OCI-LY7 (cell line): ENCODE results near the gene MSRB1. TPM values are rescaled to one million over a fixed set of nuclear protein-coding genes. Genes with fewer than 3 reads are reported as not detected.

Experiments
- BruUV-seq: library from RNA; stranded (reverse); fragments of 400-500 nt; replicated peaks from 2 replicates; lab custom pipeline; 2021; lab: Mats Ljungman, UMichigan
- CTCF ChIA-PET: fragments of 300-600 bp; sonication (Branson Sonifier 250); formaldehyde crosslinking; loops from one replicate; lab custom pipeline; 2022; ENCODE audit warnings: antibody characterized with exemption; ENCODE audit not compliant: unreplicated experiment; lab: Charles Lee
- POLR2A ChIA-PET: fragments of 300-600 bp; sonication (Branson Sonifier 250); formaldehyde crosslinking; loops from one replicate; lab custom pipeline; 2022; ENCODE audit warnings: antibody characterized with exemption; lab: Charles Lee
- DNase-seq: peaks from one replicate; pipeline ENCODE4 v3.0.0-alpha.2; 2015; ENCODE audit warnings: low spot score
- H2AFZ ChIP-seq: fragments of 200-600 bp; sonication (generic), shearing (Covaris generic); 2 replicates; pipeline ENCODE4 v1.6.1; 2014; ENCODE audit warnings: mild to moderate bottlenecking, antibody characterized with exemption, low read length, moderate library complexity
- H3K27ac ChIP-seq: fragments of 200-600 bp; sonication (generic); 2 replicates; pipeline ENCODE4 v1.5.1; 2014; ENCODE audit warnings: mixed run types, low read depth, mild to moderate bottlenecking, moderate library complexity, low read length, inconsistent platforms; ENCODE audit not compliant: poor library complexity, severe bottlenecking
- H3K36me3 ChIP-seq: fragments of 200-600 bp; sonication (generic); 2 replicates; pipeline ENCODE4 v1.6.1; 2014; ENCODE audit warnings: mild to moderate bottlenecking, antibody characterized with exemption, low read length, moderate library complexity, mixed read lengths; ENCODE audit not compliant: insufficient read depth
- H3K4me1 ChIP-seq: fragments of 200-600 bp; sonication (generic); 2 replicates; pipeline ENCODE4 v1.5.1; 2014; ENCODE audit warnings: mild to moderate bottlenecking, low read length; ENCODE audit not compliant: insufficient read depth, poor library complexity, severe bottlenecking
- H3K4me2 ChIP-seq: fragments of 200-600 bp; sonication (generic); 2 replicates; pipeline ENCODE4 v1.6.1; 2014; ENCODE audit warnings: mild to moderate bottlenecking, low read length
- H3K4me3 ChIP-seq: fragments of 200-600 bp; sonication (generic); 2 replicates; pipeline ENCODE4 v1.5.1; 2014; ENCODE audit warnings: mild to moderate bottlenecking, low read depth, low read length; ENCODE audit not compliant: poor library complexity, severe bottlenecking
- H3K79me2 ChIP-seq: fragments of 200-600 bp; sonication (generic); 2 replicates; pipeline ENCODE4 v1.6.1; 2016; ENCODE audit warnings: low read depth, mild to moderate bottlenecking, low read length, moderate library complexity, mixed read lengths; ENCODE audit not compliant: insufficient read depth
- H3K9me2 ChIP-seq: fragments of 200-600 bp; sonication (generic); 2 replicates; pipeline ENCODE4 v1.6.1; 2016; ENCODE audit warnings: mild to moderate bottlenecking, low read length, mixed read lengths; ENCODE audit not compliant: insufficient read depth
- H3K9me3 ChIP-seq: fragments of 200-600 bp; sonication (generic); 2 replicates; pipeline ENCODE4 v1.6.1; 2014; ENCODE audit warnings: mild to moderate bottlenecking, mixed run types, low read length, mixed read lengths
- H4K20me1 ChIP-seq: fragments of 200-600 bp; sonication (generic); 2 replicates; pipeline ENCODE4 v1.6.1; 2014; ENCODE audit warnings: mild to moderate bottlenecking, antibody characterized with exemption, low read length, moderate library complexity, mixed read lengths; ENCODE audit not compliant: insufficient read depth
- EZH2phosphoT487 ChIP-seq: fragments of 200-600 bp; sonication (generic); IDR thresholded peaks from 2 replicates; pipeline ENCODE4 v1.6.1; 2018; ENCODE audit warnings: low read depth, borderline replicate concordance, mild to moderate bottlenecking, mixed run types, antibody characterized with exemption, low read length, moderate library complexity, mixed read lengths
- intact Hi-C: fragments of 100-400 bp; cut with micrococcal nuclease; formaldehyde crosslinking; loops from one replicate; pipeline ENCODE4 v1.10.0; 2022; ENCODE audit not compliant: unreplicated experiment
- total RNA-seq, 2 experiments: library from RNA; depleted of rRNA in 1 of 2; stranded (reverse); fragments of >200 nt in 1 of 2; shearing (Covaris generic) in 1 of 2; gene quantifications; 2 replicates each; pipeline ENCODE4 v1.2.3, GENCODE V29; 2014 to 2022
- TF ChIP-seq, protein P1 (sequence below): fragments of 200-600 bp; sonication (generic); conservative IDR thresholded peaks from 2 replicates; pipeline ENCODE4 v1.5.1; 2014; ENCODE audit warnings: mild to moderate bottlenecking, antibody characterized with exemption, low read length, moderate library complexity, mixed read lengths

Gene MSRB1
- total RNA-seq, 2 experiments from 2014 or later, result 9.0 to 17.6 TPM

GRCh38 chr16:1895949-1896675, 46.9 kb downstream of the MSRB1 start:
- TF ChIP-seq, protein P1, sequence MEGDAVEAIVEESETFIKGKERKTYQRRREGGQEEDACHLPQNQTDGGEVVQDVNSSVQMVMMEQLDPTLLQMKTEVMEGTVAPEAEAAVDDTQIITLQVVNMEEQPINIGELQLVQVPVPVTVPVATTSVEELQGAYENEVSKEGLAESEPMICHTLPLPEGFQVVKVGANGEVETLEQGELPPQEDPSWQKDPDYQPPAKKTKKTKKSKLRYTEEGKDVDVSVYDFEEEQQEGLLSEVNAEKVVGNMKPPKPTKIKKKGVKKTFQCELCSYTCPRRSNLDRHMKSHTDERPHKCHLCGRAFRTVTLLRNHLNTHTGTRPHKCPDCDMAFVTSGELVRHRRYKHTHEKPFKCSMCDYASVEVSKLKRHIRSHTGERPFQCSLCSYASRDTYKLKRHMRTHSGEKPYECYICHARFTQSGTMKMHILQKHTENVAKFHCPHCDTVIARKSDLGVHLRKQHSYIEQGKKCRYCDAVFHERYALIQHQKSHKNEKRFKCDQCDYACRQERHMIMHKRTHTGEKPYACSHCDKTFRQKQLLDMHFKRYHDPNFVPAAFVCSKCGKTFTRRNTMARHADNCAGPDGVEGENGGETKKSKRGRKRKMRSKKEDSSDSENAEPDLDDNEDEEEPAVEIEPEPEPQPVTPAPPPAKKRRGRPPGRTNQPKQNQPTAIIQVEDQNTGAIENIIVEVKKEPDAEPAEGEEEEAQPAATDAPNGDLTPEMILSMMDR, result no peak
- TF ChIP-seq EZH2phosphoT487, result no peak
- no peak for DNase-seq
- no peaks in the 10 kb centered on the region for H3K9me2 ChIP-seq
- H3K4me2 ChIP-seq, result no peak overlapping the region
- no peaks in the 10 kb centered on the region for H3K36me3 ChIP-seq
- H3K4me3 ChIP-seq, result no peak overlapping the region
- POLR2A ChIA-PET, result no interaction called here
- no peak overlapping the region for H2AFZ ChIP-seq
- no peak overlapping the region for H3K27ac ChIP-seq
- no peaks in the 10 kb centered on the region for H4K20me1 ChIP-seq
- intact Hi-C loops, result no loop called here
- BruUV-seq, result no TSS peak
- no peaks in the 10 kb centered on the region for H3K79me2 ChIP-seq
- CTCF ChIA-PET, result no interaction called here
- H3K9me3 ChIP-seq, result no peaks in the 10 kb centered on the region
- H3K4me1 ChIP-seq, result no peaks in the 10 kb centered on the region

GRCh38 chr16:1895068-1895467, 47.9 kb downstream of the MSRB1 start:
- H3K4me3 ChIP-seq, result no peak overlapping the region
- no peaks in the 10 kb centered on the region for H3K9me3 ChIP-seq
- BruUV-seq, result no TSS peak
- intact Hi-C loops, result no loop called here
- H3K27ac ChIP-seq, result no peak overlapping the region
- no peaks in the 10 kb centered on the region for H3K79me2 ChIP-seq
- POLR2A ChIA-PET, result no interaction called here
- H3K4me2 ChIP-seq, result no peak overlapping the region
- H3K36me3 ChIP-seq, result no peaks in the 10 kb centered on the region
- no peaks in the 10 kb centered on the region for H4K20me1 ChIP-seq
- H2AFZ ChIP-seq, result no peak overlapping the region
- H3K9me2 ChIP-seq, result no peaks in the 10 kb centered on the region
- H3K4me1 ChIP-seq, result no peaks in the 10 kb centered on the region
- no peak for TF ChIP-seq EZH2phosphoT487
- TF ChIP-seq, protein P1, result no peak
- no peak for DNase-seq
- CTCF ChIA-PET, result no interaction called here

- ChIA-PET POLR2A (no interaction called here), CTCF (no interaction called here)
- Histone ChIP-seq H3K9me2 (no peaks in the 10 kb centered on the region), H4K20me1 (no peaks in the 10 kb centered on the region), H3K27ac (no peak overlapping the region), H3K4me2 (no peak overlapping the region), H3K79me2 (no peaks in the 10 kb centered on the region), H3K4me3 (no peak overlapping the region), H3K9me3 (no peaks in the 10 kb centered on the region), H3K4me1 (no peaks in the 10 kb centered on the region), H2AFZ (no peak overlapping the region), H3K36me3 (no peaks in the 10 kb centered on the region)
- TF ChIP-seq, protein P1, result no peak
- no peak for TF ChIP-seq EZH2phosphoT487
- no TSS peak for BruUV-seq
- DNase-seq, result no peak
- intact Hi-C loops, result no loop called here
Measured at GRCh38 chr16:1890708-1891050, 52.3 kb downstream of the MSRB1 start.
